HepG2 (cell line): Measurements from ENCODE around the gene ZNF608.

Experiments
- ETS1 ChIP-seq: sonication (generic); formaldehyde crosslinking; IDR thresholded peaks from 2 replicates; pipeline ENCODE4 v1.4.0; 2020; ENCODE audit warnings: missing genetic modification reagents
- FOXK2 ChIP-seq: fragments of 450-650 bp; IDR thresholded peaks from 2 replicates; pipeline ENCODE4 v1.6.1; 2016
- GZF1 ChIP-seq: sonication (generic); formaldehyde crosslinking; IDR thresholded peaks from 2 replicates; pipeline ENCODE4 v1.5.1; 2020; ENCODE audit warnings: mild to moderate bottlenecking, missing genetic modification reagents
- SOX6 ChIP-seq, 2 experiments: fragments of 450-650 bp in 1 of 2; sonication (generic) in 1 of 2; formaldehyde crosslinking in 1 of 2; IDR thresholded peaks; 2 replicates each; pipeline versions ENCODE4 v1.4.0 to v1.6.1; 2017 to 2020; ENCODE audit warnings: antibody characterized with exemption in 1 of 2, mild to moderate bottlenecking in 1 of 2, missing genetic modification reagents in 1 of 2
- SP1 ChIP-seq, 2 experiments: fragments of 450-650 bp in 1 of 2; sonication (generic) in 1 of 2; formaldehyde crosslinking in 1 of 2; IDR thresholded peaks; 2 replicates each; pipeline versions ENCODE4 v1.4.0 to v1.6.1; 2016 to 2020; ENCODE audit warnings: missing genetic modification reagents in 1 of 2
- ZBTB26 ChIP-seq: IDR thresholded peaks from 2 replicates; pipeline ENCODE4 v1.6.1; 2016; ENCODE audit warnings: missing compliant biosample characterization, missing genetic modification reagents, borderline replicate concordance
- ZNF704 ChIP-seq: sonication (generic); formaldehyde crosslinking; IDR thresholded peaks from 2 replicates; pipeline ENCODE4 v1.8.1; 2023; ENCODE audit warnings: mild to moderate bottlenecking, inconsistent platforms, moderate library complexity, missing genetic modification reagents, borderline replicate concordance

GRCh38 chr5:124729720-124730359 lies 16.6 kb downstream of the ZNF608 start:
- no peak for TF ChIP-seq ETS1 (CRISPR knock-in tag)
- TF ChIP-seq ZNF704 (CRISPR knock-in tag), result no peak
- no peak for TF ChIP-seq SOX6 (IDR thresholded peaks at IDR 0.05)
- no peak for TF ChIP-seq SOX6 (CRISPR knock-in tag; IDR thresholded peaks at IDR 0.05)
- no peak for TF ChIP-seq SP1 (IDR thresholded peaks at IDR 0.05)
- TF ChIP-seq SP1 (CRISPR knock-in tag; IDR thresholded peaks at IDR 0.05), result no peak
- no peak for TF ChIP-seq ZBTB26 (CRISPR knock-in tag)
- TF ChIP-seq GZF1 (CRISPR knock-in tag), result no peak
- TF ChIP-seq FOXK2, result no peak
